ENCODE data around the gene OPRPN.

DNA sequence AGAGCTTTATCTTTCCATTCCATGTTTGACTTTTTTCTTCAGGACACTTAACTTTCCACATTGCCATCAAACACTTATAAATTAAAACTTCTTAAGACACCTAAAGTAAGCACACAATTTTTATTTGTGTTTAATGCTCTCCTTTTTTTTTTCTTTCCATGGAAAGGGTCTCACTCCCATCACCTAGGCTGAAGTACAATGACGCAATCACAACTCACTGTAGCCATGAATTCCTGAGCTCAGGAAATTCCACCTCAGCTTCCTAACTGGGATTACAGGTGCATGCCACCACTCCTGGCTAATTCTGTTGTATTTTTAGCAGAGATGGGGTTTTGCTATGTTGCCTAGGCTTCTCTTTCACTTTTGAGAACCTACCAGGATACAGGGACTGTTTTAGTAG, 29.9 kb upstream of the OPRPN start:
- no peak for TF ChIP-seq CTCF (IDR thresholded peaks at IDR 0.05)
- no peak for TF ChIP-seq POLR2A (IDR thresholded peaks at IDR 0.05)

All from esophagus squamous epithelium (tissue), 4 donors.